Heart left ventricle (tissue), 13 donors: ENCODE measurements around the gene TCF4.

ENCODE experiments used
- POLR2A ChIP-seq, 2 donors: fragments of 450-650 bp; IDR thresholded peaks; one replicate each; pipeline ENCODE4 v1.6.1; 2017; ENCODE audit warnings: antibody characterized with exemption in 2 of 2, mild to moderate bottlenecking in 2 of 2, moderate library complexity in 2 of 2
- TF ChIP-seq, protein P1 (sequence below), 12 donors: fragments of 200-600 bp; sonication (generic) in 4 of 12; IDR thresholded peaks; one replicate each; pipeline versions ENCODE4 v1.5.0 to v1.8.0; 2018 to 2022; ENCODE audit warnings: antibody characterized with exemption in 12 of 12, mild to moderate bottlenecking in 5 of 12
- donor health status: ischemic (EF 13 %, LVEDD 7.1; RV severe dilation, severe dysfunction).
- donor health status: DM: no; HTN: yes; CAD: no.
- donor health status: DM: no; HTN: no; CAD: no.
- donor health status: ischemic (EF 25% LVEDD 6.9; RV normal size, moderate dysfunction).
- donor health status: ischemic (EF 25% LVEDD 5.7; RV mildly dilated, moderate dysfunction).
- donor health status: ischemic (EF 35%, LVEDD 5.7; RV mildly dilated, moderate dysfunction).
- donor health status: nonischemic (EF 11% LVEDD 7.7; RV severe dilation, severe dysfunction).
- donor health status: DM: yes; HTN: yes; CAD: no.
- donor health status: PGD.
- donor health status: ischemic (EF 29% LVEDD 5.4; RV normal size, mild dysfunction).
- donor health status: nonischemic (EF 23%, LVEDD 6.1; RV moderate dilation, normal function).

DNA sequence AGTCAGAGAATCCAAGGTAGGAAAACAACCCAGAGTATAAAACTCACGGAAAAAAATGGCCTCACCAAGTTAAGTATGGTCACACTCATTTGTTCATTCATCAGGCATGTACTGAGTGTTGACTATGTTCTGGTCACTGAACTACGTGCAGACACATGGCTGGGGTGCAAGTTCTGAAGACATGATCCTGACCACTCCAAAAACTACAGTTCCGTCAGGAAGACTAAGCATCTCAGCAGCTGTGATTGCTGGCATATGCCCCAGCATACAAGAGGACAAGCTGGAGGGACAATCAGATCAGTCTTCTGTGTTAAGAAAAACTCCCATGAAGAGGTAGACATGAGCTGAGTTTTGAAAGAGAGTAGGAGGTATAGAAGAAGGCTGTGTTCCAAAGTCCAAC, 72.8 kb downstream of the TCF4 start:
- TF ChIP-seq, protein P1, sequence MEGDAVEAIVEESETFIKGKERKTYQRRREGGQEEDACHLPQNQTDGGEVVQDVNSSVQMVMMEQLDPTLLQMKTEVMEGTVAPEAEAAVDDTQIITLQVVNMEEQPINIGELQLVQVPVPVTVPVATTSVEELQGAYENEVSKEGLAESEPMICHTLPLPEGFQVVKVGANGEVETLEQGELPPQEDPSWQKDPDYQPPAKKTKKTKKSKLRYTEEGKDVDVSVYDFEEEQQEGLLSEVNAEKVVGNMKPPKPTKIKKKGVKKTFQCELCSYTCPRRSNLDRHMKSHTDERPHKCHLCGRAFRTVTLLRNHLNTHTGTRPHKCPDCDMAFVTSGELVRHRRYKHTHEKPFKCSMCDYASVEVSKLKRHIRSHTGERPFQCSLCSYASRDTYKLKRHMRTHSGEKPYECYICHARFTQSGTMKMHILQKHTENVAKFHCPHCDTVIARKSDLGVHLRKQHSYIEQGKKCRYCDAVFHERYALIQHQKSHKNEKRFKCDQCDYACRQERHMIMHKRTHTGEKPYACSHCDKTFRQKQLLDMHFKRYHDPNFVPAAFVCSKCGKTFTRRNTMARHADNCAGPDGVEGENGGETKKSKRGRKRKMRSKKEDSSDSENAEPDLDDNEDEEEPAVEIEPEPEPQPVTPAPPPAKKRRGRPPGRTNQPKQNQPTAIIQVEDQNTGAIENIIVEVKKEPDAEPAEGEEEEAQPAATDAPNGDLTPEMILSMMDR (IDR thresholded peaks at IDR 0.05) = no peak
- TF ChIP-seq POLR2A (IDR thresholded peaks at IDR 0.05) = no peak
